Measurements from ENCODE around the gene DNAH9.

GRCh38 chr17:11641521-11642275 lies 43.4 kb downstream of the DNAH9 start:
- no peak for TF ChIP-seq CTCF (IDR thresholded peaks at IDR 0.05)
- TF ChIP-seq POLR2A (IDR thresholded peaks at IDR 0.05) = no peak

All from Peyer's patch (tissue), 4 donors.